ENCODE results near the gene TPTE2. TPM values are rescaled to one million over a fixed set of nuclear protein-coding genes. Genes with fewer than 3 reads are reported as not detected.
"Not testable (repeated sequence)": the region's sequence is repeated elsewhere in the genome, so short reads cannot be mapped to it uniquely, and the experiment has no call there.

The TPTE2 gene
- polyA plus RNA-seq, 1 donor from 2014 or later, result 0.83 TPM

- not testable (repeated sequence) for H3K4me3 ChIP-seq (ENCODE audit: low read length); H3K27me3 ChIP-seq (ENCODE audit: insufficient read depth, low read depth, low read length); H3K9me2 ChIP-seq (ENCODE audit: insufficient read depth, low read length)
Measured at GRCh38 chr13:19437780-19438179, 123.6 kb downstream of the TPTE2 start.

GRCh38 chr13:19422236-19422635, 139.1 kb downstream of the TPTE2 start:
- H3K4me3 ChIP-seq (ENCODE audit: low read length); H3K9me3 ChIP-seq (ENCODE audit: low read length); H3K27me3 ChIP-seq (ENCODE audit: insufficient read depth, low read depth, low read length); H3K27ac ChIP-seq (ENCODE audit: low read length); H3K4me2 ChIP-seq (ENCODE audit: low read length); H3K9me2 ChIP-seq (ENCODE audit: insufficient read depth, low read length); H4K20me1 ChIP-seq (ENCODE audit: insufficient read depth); H3K9ac ChIP-seq (ENCODE audit: low read length); H3K36me3 ChIP-seq (ENCODE audit: insufficient read depth, low read length); H3F3A ChIP-seq (ENCODE audit: insufficient read depth, low read length, poor library complexity, severe bottlenecking); H3K79me2 ChIP-seq (replicated peaks; ENCODE audit: insufficient read depth, low read length); H2AFZ ChIP-seq (ENCODE audit: low read depth, low read length): not testable (repeated sequence)

More at GRCh38 chr13:19437780-19438179, 123.6 kb downstream of the TPTE2 start:
- not testable (repeated sequence) for H3K4me2 ChIP-seq (ENCODE audit: low read length); H3K79me2 ChIP-seq (replicated peaks; ENCODE audit: insufficient read depth, low read length); H2AFZ ChIP-seq (ENCODE audit: low read depth, low read length); H3K9me3 ChIP-seq (ENCODE audit: low read length); H3K9ac ChIP-seq (ENCODE audit: low read length); H3K27ac ChIP-seq (ENCODE audit: low read length); H3F3A ChIP-seq (ENCODE audit: insufficient read depth, low read length, poor library complexity, severe bottlenecking); H3K36me3 ChIP-seq (ENCODE audit: insufficient read depth, low read length); H4K20me1 ChIP-seq (ENCODE audit: insufficient read depth)

- H3K79me2 ChIP-seq (replicated peaks; ENCODE audit: insufficient read depth, low read length); H3K4me2 ChIP-seq (ENCODE audit: low read length); H3K9me2 ChIP-seq (ENCODE audit: insufficient read depth, low read length); H3K27me3 ChIP-seq (ENCODE audit: insufficient read depth, low read depth, low read length); H4K20me1 ChIP-seq (ENCODE audit: insufficient read depth); H3K36me3 ChIP-seq (ENCODE audit: insufficient read depth, low read length); H3K9ac ChIP-seq (ENCODE audit: low read length); H3K4me3 ChIP-seq (ENCODE audit: low read length); H2AFZ ChIP-seq (ENCODE audit: low read depth, low read length); H3K27ac ChIP-seq (ENCODE audit: low read length); H3K9me3 ChIP-seq (ENCODE audit: low read length); H3F3A ChIP-seq (ENCODE audit: insufficient read depth, low read length, poor library complexity, severe bottlenecking): not testable (repeated sequence)
Measured at GRCh38 chr13:19412494-19412893, 148.8 kb downstream of the TPTE2 start.

- not testable (repeated sequence) for H4K20me1 ChIP-seq (ENCODE audit: insufficient read depth); H3K4me3 ChIP-seq (ENCODE audit: low read length); H2AFZ ChIP-seq (ENCODE audit: low read depth, low read length); H3K9ac ChIP-seq (ENCODE audit: low read length); H3K9me2 ChIP-seq (ENCODE audit: insufficient read depth, low read length); H3K9me3 ChIP-seq (ENCODE audit: low read length); H3K4me2 ChIP-seq (ENCODE audit: low read length); H3F3A ChIP-seq (ENCODE audit: insufficient read depth, low read length, poor library complexity, severe bottlenecking); H3K79me2 ChIP-seq (replicated peaks; ENCODE audit: insufficient read depth, low read length); H3K27me3 ChIP-seq (ENCODE audit: insufficient read depth, low read depth, low read length); H3K27ac ChIP-seq (ENCODE audit: low read length); H3K36me3 ChIP-seq (ENCODE audit: insufficient read depth, low read length)
Measured at GRCh38 chr13:19382746-19383511, 178.4 kb downstream of the TPTE2 start.

GRCh38 chr13:19382111-19382510, 179.2 kb downstream of the TPTE2 start:
- Histone ChIP-seq H3K27ac (ENCODE audit: low read length) (no peak overlapping the region), H3K9ac (ENCODE audit: low read length) (no peak overlapping the region), H4K20me1 (ENCODE audit: insufficient read depth) (no peaks in the 10 kb centered on the region), H3K9me3 (ENCODE audit: low read length) (no peaks in the 10 kb centered on the region), H2AFZ (ENCODE audit: low read depth, low read length) (no peak overlapping the region), H3K9me2 (ENCODE audit: insufficient read depth, low read length) (no peaks in the 10 kb centered on the region), H3F3A (ENCODE audit: insufficient read depth, low read length, poor library complexity, severe bottlenecking) (no peaks in the 10 kb centered on the region), H3K4me3 (ENCODE audit: low read length) (no peak overlapping the region), H3K4me2 (ENCODE audit: low read length) (no peak overlapping the region), H3K27me3 (ENCODE audit: insufficient read depth, low read depth, low read length) (no peaks in the 10 kb centered on the region), H3K79me2 (replicated peaks; ENCODE audit: insufficient read depth, low read length) (no peaks in the 10 kb centered on the region), H3K36me3 (ENCODE audit: insufficient read depth, low read length) (no peaks in the 10 kb centered on the region)
- no peak for TF ChIP-seq CTCF (IDR thresholded peaks at IDR 0.05; ENCODE audit: poor library complexity, severe bottlenecking)
- TF ChIP-seq, protein P1, sequence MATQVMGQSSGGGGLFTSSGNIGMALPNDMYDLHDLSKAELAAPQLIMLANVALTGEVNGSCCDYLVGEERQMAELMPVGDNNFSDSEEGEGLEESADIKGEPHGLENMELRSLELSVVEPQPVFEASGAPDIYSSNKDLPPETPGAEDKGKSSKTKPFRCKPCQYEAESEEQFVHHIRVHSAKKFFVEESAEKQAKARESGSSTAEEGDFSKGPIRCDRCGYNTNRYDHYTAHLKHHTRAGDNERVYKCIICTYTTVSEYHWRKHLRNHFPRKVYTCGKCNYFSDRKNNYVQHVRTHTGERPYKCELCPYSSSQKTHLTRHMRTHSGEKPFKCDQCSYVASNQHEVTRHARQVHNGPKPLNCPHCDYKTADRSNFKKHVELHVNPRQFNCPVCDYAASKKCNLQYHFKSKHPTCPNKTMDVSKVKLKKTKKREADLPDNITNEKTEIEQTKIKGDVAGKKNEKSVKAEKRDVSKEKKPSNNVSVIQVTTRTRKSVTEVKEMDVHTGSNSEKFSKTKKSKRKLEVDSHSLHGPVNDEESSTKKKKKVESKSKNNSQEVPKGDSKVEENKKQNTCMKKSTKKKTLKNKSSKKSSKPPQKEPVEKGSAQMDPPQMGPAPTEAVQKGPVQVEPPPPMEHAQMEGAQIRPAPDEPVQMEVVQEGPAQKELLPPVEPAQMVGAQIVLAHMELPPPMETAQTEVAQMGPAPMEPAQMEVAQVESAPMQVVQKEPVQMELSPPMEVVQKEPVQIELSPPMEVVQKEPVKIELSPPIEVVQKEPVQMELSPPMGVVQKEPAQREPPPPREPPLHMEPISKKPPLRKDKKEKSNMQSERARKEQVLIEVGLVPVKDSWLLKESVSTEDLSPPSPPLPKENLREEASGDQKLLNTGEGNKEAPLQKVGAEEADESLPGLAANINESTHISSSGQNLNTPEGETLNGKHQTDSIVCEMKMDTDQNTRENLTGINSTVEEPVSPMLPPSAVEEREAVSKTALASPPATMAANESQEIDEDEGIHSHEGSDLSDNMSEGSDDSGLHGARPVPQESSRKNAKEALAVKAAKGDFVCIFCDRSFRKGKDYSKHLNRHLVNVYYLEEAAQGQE (IDR thresholded peaks at IDR 0.05; ENCODE audit: borderline replicate concordance), result no peak
- no peak for TF ChIP-seq TAF1 (IDR thresholded peaks at IDR 0.05; ENCODE audit: low read depth)
- no peak for TF ChIP-seq SMC3 (conservative IDR thresholded peaks at IDR 0.05; ENCODE audit: poor library complexity)
- TF ChIP-seq RAD21 (conservative IDR thresholded peaks at IDR 0.05), result no peak
- TF ChIP-seq MXI1 (conservative IDR thresholded peaks at IDR 0.05; ENCODE audit: poor library complexity, severe bottlenecking), result no peak
- TF ChIP-seq EP300 (conservative IDR thresholded peaks at IDR 0.05; ENCODE audit: poor library complexity, severe bottlenecking), result no peak
- TF ChIP-seq EZH2 (IDR thresholded peaks at IDR 0.05; ENCODE audit: borderline replicate concordance, insufficient read depth, low read length, poor library complexity, severe bottlenecking), result no peak
- no peak for TF ChIP-seq POLR2AphosphoS5 (IDR thresholded peaks at IDR 0.05)
